HG03521 (cell line): ENCODE data around the gene LFNG.

Source experiments
- ATAC-seq: cut with Tn5 transposase; IDR thresholded peaks from one replicate; pipeline ENCODE4 v1.9.1; 2021; ENCODE audit warnings: mild to moderate bottlenecking, moderate library complexity; ENCODE audit not compliant: unreplicated experiment

LFNG gene

DNA sequence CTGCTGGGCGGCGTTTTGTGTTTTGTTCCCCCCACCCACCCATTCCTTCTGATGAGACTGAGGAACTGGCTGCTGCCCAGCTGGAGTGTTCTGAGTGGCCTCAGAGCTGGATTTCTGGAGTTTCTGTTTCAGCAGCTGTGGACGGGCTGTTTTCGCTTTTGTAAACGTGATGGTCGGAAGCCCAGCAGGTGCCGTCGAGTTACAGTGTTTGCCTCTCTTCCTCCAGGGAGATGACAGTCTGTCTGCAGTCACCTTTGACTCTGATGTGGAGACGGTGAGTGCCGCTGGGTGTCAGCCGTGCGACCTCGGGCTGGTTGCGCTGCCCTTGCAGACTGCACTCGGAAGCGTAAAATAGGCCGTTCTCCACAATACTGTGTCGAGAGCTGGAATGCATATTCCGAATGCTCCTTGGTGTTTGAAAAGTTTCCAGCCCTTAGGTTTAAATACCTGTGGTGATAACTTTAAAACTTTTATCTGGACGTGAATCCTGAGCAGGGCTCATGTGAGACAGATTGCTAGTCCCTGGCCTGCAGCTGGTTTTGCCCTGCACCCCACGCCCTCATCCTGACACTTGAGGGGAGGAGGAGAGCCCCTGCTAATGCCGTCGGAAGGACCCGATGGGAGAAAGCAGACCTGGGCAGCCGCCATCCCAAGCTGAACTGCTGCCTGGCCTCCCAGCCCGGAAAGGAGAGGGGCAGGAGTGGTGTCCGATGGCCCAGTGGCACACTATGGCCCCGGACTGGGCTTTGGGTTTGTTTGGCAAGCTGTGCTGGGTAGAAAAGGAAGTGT, 47.5 kb downstream of the LFNG start:
- ATAC-seq = no peak

DNA sequence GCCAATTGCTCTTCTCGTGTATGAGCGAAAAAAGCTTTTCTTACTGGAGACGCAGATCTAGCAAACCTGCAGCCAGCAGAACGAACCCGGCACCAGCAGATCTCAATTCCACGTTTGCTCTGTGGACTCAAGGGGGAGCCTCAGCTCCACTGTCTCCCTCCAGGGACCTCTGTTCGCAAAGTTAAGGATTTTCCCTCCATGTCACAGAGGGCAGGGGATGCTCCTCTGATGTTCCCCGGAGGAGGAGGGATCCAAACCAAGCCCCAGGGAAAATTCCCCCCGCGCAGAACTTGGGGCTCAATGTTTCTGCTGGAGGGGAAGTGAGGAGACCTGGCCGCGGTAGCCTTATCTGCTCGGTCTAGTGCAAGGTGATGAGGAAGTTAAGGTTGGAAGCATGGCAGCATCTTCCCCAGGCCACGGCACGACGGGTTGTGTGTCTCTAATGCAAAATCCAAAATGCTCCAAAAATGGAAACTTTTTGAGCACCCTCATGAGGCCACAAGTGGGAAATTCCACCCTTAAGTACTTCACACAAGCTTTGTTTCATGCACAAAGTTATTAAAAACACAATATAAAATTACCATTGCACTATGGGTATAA, 48.2 kb downstream of the LFNG start:
- ATAC-seq = no peak

DNA sequence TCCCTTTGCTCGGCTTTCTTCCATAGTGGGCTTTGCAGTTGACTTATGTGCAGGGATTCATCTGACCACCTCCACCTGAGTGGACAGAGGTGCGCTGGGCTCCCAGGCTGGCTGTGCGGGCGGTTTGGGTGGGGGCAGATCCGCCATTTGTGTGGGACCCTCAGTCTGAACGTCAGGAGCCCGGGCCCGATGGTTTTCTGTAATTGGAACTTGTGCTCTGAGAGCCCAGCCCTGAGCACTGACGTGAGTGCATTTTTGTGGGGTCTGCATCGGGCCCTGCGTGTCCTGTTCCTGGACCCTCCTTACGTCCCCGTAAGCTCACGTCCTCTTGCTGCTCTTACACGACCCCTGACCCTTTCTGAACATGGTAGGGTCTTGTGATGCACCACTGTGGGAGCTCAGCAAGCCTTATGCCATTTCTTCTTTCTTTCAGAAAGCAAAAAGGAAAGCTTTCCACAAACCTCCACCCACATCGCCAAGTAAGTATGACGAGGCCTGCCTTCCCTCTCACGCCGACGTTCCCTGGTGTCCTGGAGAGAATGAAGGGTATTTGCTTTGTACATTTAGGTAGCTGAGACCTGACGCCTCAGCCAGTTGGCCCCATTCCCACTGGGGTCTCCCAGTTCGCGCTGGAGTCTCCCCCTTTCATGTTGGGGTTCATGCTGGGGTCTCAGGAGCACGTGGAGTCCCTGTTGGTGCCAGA, 49.1 kb downstream of the LFNG start:
- no peak for ATAC-seq

DNA sequence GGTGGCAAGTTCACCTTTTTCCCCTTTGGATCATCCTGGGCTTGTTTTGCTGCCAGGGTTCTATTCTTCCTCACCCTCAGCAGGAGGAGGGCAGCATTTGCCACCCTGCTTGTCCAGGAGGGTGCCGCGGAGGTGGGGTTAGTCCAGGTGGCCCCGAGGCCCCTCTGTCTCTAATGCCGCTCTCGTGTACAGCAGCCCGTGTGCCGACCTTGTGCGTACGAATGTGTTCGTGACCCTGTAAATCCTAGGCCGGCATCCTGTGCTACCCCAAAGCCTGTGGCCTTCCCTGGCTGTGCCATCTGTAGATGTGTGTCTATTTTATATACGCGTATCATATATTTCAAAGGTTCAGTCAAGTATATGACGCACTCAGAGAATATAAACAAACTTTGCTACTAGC, 49.8 kb downstream of the LFNG start:
- no peak for ATAC-seq

DNA sequence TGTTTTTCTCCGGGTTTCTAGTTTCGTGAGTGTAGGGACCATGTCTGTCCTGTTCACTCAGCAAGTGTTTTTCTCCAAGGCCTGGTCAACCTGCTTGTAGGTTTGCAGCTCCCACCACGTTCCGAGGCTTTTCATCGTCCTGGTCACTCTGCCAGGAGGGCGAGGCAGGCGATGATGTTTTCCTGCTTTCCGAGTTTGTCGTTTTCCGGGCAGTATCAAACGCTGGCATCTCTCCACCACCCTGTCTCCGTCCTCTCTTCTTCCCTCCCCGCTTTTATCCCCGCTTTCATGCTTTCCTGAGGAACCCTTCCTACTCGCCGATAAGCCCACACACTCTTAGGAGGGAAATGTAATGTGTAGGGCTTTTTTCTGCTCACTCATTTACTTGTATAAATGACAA, 50.4 kb downstream of the LFNG start:
- ATAC-seq = no peak

DNA sequence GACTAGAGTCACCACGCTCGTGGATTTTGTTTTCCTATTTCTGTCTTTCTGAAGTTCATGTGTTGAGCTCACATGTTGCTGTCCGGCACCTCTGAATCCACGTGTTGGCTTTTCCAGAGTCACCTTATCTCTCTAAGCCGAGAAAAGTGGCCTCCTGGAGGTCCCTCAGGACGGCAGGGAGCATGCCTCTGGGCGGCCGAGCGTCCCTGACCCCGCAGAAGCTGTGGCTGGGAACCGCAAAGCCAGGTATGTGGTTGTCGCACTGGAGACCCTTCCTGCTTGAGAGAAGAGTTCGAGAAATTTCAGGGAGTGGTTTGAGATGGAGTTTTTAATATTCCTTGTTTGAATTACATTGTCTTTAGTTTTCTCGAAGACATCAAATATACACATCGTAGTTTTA, 51.8 kb downstream of the LFNG start:
- no peak for ATAC-seq

DNA sequence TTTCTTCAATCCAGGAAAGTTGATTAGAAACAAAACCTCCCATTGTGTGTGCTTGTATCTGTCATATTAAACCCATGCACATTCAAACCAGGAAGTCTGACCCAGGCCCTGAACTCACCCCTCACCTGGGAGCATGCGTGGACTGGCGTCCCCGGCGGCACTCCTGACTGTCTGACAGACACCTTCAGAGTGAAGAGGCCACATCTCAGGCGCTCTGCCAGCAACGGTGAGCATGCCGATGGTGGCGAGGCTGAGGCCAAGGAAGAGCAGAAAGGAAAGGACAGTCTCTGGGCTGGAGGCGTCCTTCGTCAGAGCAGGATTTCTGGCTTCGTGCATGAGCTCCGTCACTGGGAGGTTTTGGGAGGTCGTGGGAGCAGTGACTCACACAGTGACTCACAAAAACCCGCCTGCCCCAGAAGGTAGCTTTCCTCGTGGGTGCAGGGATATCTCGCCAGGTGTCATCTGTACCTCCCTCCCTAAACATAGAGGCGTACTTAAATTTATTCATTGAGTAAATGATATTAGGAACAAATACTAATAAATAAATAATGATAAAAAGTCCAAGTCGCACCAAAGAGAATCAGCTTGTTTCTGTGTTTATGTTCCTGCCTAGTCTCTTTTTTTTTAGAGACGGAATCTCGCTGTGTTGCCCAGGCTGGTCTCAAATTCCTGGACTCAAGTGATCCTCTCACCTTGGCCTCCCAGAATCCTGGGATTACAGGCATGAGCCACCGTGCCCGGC, 52.7 kb downstream of the LFNG start:
- ATAC-seq = no peak

DNA sequence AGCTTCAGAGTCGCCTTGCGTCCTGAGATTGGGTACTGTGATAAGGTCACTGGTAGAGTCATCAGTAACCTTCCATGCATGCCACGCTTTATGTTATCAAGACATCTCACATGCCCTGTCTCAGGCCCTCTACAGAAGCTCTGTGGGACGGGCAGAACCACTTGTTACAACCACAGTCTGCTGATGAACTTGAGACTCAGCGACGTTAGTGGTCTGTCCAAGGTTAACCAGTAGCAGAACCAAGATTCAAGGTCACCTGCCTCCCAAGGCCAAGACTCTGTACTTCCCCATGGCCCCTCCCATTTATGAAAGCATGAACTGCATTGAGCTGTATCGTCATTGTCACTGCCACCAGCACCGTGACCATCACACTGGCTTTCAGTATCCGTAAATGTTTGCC, 54.2 kb downstream of the LFNG start:
- ATAC-seq = no peak

DNA sequence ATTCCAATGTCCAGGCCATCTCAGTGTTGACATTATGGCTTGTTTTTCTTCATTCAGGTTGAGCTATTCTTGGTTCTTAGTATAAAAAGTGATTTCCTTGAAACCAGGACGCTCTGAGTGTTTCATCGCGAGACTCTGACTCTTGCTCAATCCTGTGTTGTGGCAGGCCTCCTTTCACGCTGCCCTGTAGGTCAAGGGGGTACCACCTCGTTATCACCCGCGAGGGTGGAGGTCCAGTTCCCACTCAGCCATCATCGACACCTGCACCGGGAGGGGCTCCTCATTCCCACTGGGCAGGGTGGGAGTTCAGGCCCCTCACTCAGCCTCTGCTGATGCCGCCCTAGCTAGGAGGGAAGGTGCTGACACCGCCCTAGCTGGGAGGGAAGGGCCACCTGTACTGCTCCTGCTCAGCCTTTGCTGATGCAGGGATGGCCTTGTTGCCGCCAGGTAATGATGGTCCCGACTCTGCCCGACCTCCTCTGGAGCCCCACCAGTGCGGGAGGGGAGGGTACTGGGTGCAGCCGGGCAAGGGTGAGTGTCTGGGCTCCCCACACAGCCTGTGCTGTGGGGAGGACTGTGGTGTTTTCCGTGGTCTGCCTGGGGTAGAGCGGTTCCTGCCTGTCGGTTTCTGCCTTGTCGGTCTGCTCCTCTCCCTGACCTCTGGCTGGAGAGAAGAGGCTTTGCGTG, 55.6 kb downstream of the LFNG start:
- ATAC-seq = no peak

DNA sequence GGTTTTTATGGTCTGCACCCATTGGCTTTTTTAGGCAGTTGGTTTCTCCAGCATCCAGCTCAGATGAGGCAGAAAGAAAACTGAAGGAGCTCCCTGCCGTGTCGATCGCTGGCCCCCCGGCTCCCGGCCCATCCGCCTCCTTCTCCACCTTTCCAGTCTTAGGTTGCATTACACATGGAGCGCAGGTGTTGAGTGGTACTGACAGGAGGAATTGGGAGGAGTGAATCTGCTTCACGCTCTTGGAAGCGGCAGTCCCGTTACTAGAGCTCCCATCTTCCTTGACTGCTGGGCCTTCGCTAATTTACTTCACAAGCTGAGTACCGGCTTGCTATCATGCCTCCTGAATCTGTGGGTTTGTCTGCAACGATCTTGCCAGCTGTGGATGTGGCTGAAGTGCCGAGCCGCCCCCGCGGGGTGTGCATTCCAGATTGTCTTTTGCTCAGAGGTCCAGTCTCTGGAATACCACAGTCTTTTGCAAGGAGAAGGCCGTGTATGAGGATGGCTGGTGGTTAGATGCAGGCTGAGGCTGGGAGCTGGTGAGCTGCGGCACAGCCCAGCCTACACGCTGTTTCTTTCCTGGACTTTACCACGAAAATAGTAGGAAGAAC, 56.3 kb downstream of the LFNG start:
- no peak for ATAC-seq

DNA sequence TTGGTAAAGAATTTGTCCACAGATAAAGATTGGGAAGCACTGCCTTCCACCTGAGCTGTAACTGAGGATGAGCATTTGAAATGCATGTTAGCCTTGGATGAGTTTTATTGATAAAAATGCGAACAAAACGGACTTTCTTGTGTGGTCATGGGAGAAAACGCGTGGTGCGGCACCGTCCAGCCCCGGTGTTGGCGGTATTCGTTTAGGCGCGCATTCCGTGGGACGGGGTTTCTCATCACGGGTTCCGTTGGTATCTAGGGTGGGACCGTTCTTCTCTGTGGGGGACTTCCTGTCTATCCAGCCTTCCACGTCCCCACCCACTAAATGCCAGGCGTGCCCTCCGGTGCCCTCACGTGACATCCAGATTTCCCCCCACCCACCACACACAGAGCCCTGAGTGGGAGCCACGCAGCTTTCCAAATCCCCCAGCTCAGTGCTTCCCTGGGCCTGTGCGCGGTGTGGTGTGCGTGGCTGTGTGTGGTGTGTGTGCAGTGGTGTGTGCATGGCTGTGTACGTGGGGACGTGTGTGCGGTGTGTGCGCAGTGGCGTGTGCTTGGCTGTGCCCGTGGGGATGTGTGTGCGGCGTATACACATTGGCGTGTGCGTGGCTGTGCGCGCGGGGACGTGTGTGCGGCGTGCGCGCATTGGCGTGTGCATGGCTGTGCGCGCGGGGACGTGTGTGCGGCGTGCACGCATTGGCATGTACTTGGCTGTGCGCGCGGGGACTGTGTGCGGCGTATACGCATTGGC, 57.3 kb downstream of the LFNG start:
- ATAC-seq = no peak
